Endodermal cell (in vitro differentiated cells): ENCODE results near the gene MYORG. TPM values are rescaled to one million over a fixed set of nuclear protein-coding genes. Genes with fewer than 3 reads are reported as not detected.

Source experiments
- DNase-seq: peaks from one replicate; pipeline ENCODE4 v3.0.0-alpha.2; 2017
- H3K27ac ChIP-seq: 2 replicates; pipeline ENCODE4 v1.5.1; 2013; ENCODE audit warnings: mild to moderate bottlenecking, low read depth, low read length, moderate library complexity
- H3K27me3 ChIP-seq: 2 replicates; pipeline ENCODE4 v1.6.1; 2013; ENCODE audit warnings: mild to moderate bottlenecking, low read length, moderate library complexity; ENCODE audit not compliant: insufficient read depth, control insufficient read depth, poor library complexity, severe bottlenecking
- H3K36me3 ChIP-seq: 2 replicates; pipeline ENCODE4 v1.7.0; 2013; ENCODE audit warnings: mild to moderate bottlenecking, low read length, moderate library complexity; ENCODE audit not compliant: control insufficient read depth, insufficient read depth
- H3K4me1 ChIP-seq: one replicate; pipeline ENCODE4 v1.7.0; 2013; ENCODE audit warnings: low read length; ENCODE audit not compliant: control insufficient read depth, insufficient read depth
- H3K4me3 ChIP-seq: 2 replicates; pipeline ENCODE4 v1.5.1; 2013; ENCODE audit warnings: mild to moderate bottlenecking, low read length, moderate library complexity
- H3K9ac ChIP-seq: 2 replicates; pipeline ENCODE4 v1.6.1; 2013; ENCODE audit warnings: mild to moderate bottlenecking, low read length, moderate library complexity; ENCODE audit not compliant: poor library complexity, severe bottlenecking; ENCODE audit errors: extremely low read depth
- H3K9me3 ChIP-seq: 2 replicates; pipeline ENCODE4 v1.6.1; 2013; ENCODE audit warnings: mild to moderate bottlenecking, low read length, moderate library complexity; ENCODE audit not compliant: control insufficient read depth
- H3K27ac Mint-ChIP-seq: 2 replicates; pipeline ENCODE4 v1.8.0; 2020; ENCODE audit warnings: mixed read lengths
- H3K27me3 Mint-ChIP-seq: 2 replicates; pipeline ENCODE4 v1.8.0; 2021; ENCODE audit warnings: mild to moderate bottlenecking, mixed read lengths; ENCODE audit not compliant: insufficient read depth
- H3K36me3 Mint-ChIP-seq: 2 replicates; pipeline ENCODE4 v1.8.0; 2020; ENCODE audit warnings: low read depth, mixed read lengths
- H3K4me1 Mint-ChIP-seq: 2 replicates; pipeline ENCODE4 v1.8.0; 2020; ENCODE audit warnings: mixed read lengths
- H3K4me3 Mint-ChIP-seq: 2 replicates; pipeline ENCODE4 v1.8.0; 2020; ENCODE audit warnings: mild to moderate bottlenecking, moderate library complexity, mixed read lengths
- H3K9me3 Mint-ChIP-seq: 2 replicates; pipeline ENCODE4 v1.8.0; 2020; ENCODE audit warnings: mild to moderate bottlenecking, mixed read lengths
- CTCF ChIP-seq: fragments of 200-600 bp; sonication (generic); conservative IDR thresholded peaks from 2 replicates; pipeline ENCODE4 v1.5.0; 2021; ENCODE audit warnings: antibody characterized with exemption, mild to moderate bottlenecking
- WGBS, 2 experiments: methylation state at CpG; one replicate each; pipeline versions ENCODE4 v1.1.5 to v1.1.7; 2013; ENCODE audit warnings: missing lambda C conversion rate in 2 of 2, mixed read lengths in 1 of 2; ENCODE audit not compliant: insufficient coverage in 1 of 2, insufficient read length in 1 of 2; 5-methylcytosine and 5-hydroxymethylcytosine counted together
- total RNA-seq, 2 donors: library from RNA; stranded (reverse); fragmentation: NEBNext Ultra II Directional in 1 of 2; extraction: Animal tissue kit (Norgen Biotek cat#: 25700) in 1 of 2; gene quantifications; 2 replicates in 1 of 2; 3 replicates in 1 of 2; pipeline ENCODE4 v1.2.1, GENCODE V29; 2021

The MYORG gene
- total RNA-seq, 2 donors from 2014 or later, result 56.7 to 58.8 TPM

GRCh38 chr9:34385561-34386230 lies 9.0 kb upstream of the MYORG start:
- H3K27ac Mint-ChIP-seq, result no peak overlapping the region
- H3K4me1 ChIP-seq, result no peaks in the 10 kb centered on the region
- no peaks in the 10 kb centered on the region for H3K36me3 Mint-ChIP-seq
- H3K27ac ChIP-seq, result no peak overlapping the region
- no peak for TF ChIP-seq CTCF
- H3K9ac ChIP-seq, result no peak overlapping the region
- peaks cover 40% of the 10 kb centered on the region for H3K27me3 ChIP-seq
- H3K4me3 Mint-ChIP-seq, result no peak overlapping the region
- peak; percentile 14 for DNase-seq
- no peak overlapping the region for H3K4me3 ChIP-seq
- H3K9me3 ChIP-seq, result no peaks in the 10 kb centered on the region
- H3K27me3 Mint-ChIP-seq, result peaks cover 49% of the 10 kb centered on the region
- H3K36me3 ChIP-seq, result no peaks in the 10 kb centered on the region
- no peaks in the 10 kb centered on the region for H3K9me3 Mint-ChIP-seq
- 91 to 97% methylated on average over 5 to 6 of the region's 6 CpGs for WGBS, 2 experiments
- H3K4me1 Mint-ChIP-seq, result peaks cover 5% of the 10 kb centered on the region

DNA sequence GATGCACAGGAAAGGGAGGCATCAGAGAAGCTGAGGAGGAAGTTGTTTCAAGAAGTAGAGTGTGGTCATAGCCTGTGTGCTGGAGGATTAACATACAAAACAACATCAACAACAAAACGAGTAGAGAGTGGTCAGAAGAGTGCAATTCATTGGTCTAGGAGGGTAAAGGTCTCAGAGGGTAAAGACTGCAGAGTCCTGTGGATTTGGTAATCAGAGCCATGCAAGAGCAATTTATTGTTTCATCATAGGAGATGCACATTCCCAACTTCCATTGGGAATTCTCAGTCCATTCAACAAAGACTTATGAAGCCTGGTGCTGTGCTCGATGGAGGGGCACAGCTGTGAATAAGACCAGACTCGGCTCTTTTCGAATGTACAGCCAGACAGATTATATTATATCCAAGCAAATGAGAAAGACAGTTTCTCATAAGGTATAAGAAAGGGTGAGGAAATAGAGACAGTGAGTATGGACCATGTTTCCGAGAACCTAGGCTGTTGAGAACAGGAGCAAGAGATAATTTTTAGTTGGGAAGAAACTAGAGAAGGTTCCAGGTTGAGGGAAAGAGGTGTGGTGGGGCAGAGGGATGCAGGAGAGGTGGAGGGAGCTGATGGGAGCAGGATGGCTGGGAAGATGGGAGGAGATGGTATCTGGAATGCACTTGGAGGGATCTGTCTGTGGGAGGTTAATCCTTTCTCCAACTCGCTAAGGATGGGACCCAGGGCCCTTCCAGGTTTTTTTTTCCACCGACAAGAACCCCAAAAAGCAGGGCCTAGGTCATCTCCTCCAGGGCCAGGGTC lies 7.9 kb upstream of the MYORG start:
- Histone ChIP-seq H3K9ac (no peak overlapping the region), H3K9me3 (no peaks in the 10 kb centered on the region), H3K27ac (no peak overlapping the region), H3K27me3 (peaks cover 48% of the 10 kb centered on the region), H3K36me3 (no peaks in the 10 kb centered on the region), H3K4me3 (no peak overlapping the region), H3K4me1 (no peaks in the 10 kb centered on the region)
- DNase-seq, result peak; percentile 15
- 90 to 93% methylated on average over 1 to 7 of the region's 7 CpGs for WGBS, 2 experiments
- Mint-ChIP-seq H3K4me3 (no peak overlapping the region), H3K27me3 (peaks cover 57% of the 10 kb centered on the region), H3K27ac (no peak overlapping the region), H3K36me3 (no peaks in the 10 kb centered on the region), H3K9me3 (no peaks in the 10 kb centered on the region), H3K4me1 (peaks cover 8% of the 10 kb centered on the region)
- no peak for TF ChIP-seq CTCF

- Histone ChIP-seq H3K9me3 (no peaks in the 10 kb centered on the region), H3K4me3 (no peak overlapping the region), H3K9ac (no peak overlapping the region), H3K36me3 (no peaks in the 10 kb centered on the region), H3K4me1 (no peaks in the 10 kb centered on the region), H3K27ac (no peak overlapping the region), H3K27me3 (peaks cover 48% of the 10 kb centered on the region)
- Mint-ChIP-seq H3K27ac (no peak overlapping the region), H3K36me3 (no peaks in the 10 kb centered on the region), H3K27me3 (peaks cover 55% of the 10 kb centered on the region), H3K4me3 (no peak overlapping the region), H3K4me1 (peaks cover 10% of the 10 kb centered on the region), H3K9me3 (no peaks in the 10 kb centered on the region)
- no peak for TF ChIP-seq CTCF
- 90 to 94% methylated on average over 3 to 4 of the region's 4 CpGs for WGBS, 2 experiments
- no peak for DNase-seq
Measured at GRCh38 chr9:34383904-34384303, 7.2 kb upstream of the MYORG start.
